Mesothelial cell of epicardium (in vitro differentiated cells): ENCODE data around the gene CNRIP1. TPM values are rescaled to one million over a fixed set of nuclear protein-coding genes. Genes with fewer than 3 reads are reported as not detected.

Source experiments
- DNase-seq, 2 experiments: peaks; one replicate each; pipeline ENCODE4 v3.0.0; 2021; ENCODE audit warnings: low spot score in 2 of 2; ENCODE audit not compliant: unreplicated experiment in 2 of 2
- H3K27ac Mint-ChIP-seq: 2 replicates; pipeline ENCODE4 v1.8.0; 2021; ENCODE audit warnings: mixed read lengths
- H3K27me3 Mint-ChIP-seq: 2 replicates; pipeline ENCODE4 v1.8.0; 2021; ENCODE audit warnings: low read depth, mixed read lengths
- H3K36me3 Mint-ChIP-seq: 2 replicates; pipeline ENCODE4 v1.8.0; 2021; ENCODE audit warnings: mixed read lengths
- H3K4me1 Mint-ChIP-seq: 2 replicates; pipeline ENCODE4 v1.8.0; 2021; ENCODE audit warnings: mixed read lengths
- H3K4me3 Mint-ChIP-seq: 2 replicates; pipeline ENCODE4 v1.8.0; 2021; ENCODE audit warnings: mild to moderate bottlenecking, moderate library complexity, mixed read lengths
- H3K9me3 Mint-ChIP-seq: 2 replicates; pipeline ENCODE4 v1.8.0; 2021; ENCODE audit warnings: mixed read lengths
- total RNA-seq: library from RNA; stranded (reverse); gene quantifications from 3 replicates; pipeline ENCODE4 v1.2.1, GENCODE V29; 2021
- TF ChIP-seq, protein P1 (sequence below): fragments of 200-600 bp; sonication (generic); IDR thresholded peaks from one replicate; pipeline ENCODE4 v1.5.0; 2021; ENCODE audit warnings: antibody characterized with exemption; ENCODE audit not compliant: unreplicated experiment

The CNRIP1 gene
- total RNA-seq, 1 donor from 2014 or later: 4.9 TPM

DNA sequence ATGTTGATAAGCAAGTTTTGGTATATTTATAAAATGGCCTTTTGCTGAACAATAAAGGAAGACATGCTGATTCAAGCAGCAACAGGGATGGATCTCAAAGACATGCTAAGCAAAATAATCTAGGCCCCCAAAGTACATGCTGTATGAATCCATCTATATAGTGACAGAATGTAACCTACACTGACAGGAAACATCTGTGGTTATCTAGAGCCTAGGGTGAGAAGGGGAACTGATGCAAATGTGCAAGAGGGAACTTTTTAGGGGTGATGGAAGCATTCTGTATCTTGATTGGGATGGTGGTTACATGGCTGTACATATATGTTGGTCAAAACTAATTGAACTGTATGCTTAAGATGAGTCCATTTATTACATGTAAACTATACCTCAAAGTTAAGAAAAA, 24.2 kb downstream of the CNRIP1 start:
- H3K27me3 Mint-ChIP-seq: no peaks in the 10 kb centered on the region
- no peaks in the 10 kb centered on the region for H3K9me3 Mint-ChIP-seq
- H3K4me3 Mint-ChIP-seq: no peak overlapping the region
- no peak for DNase-seq
- no peaks in the 10 kb centered on the region for H3K36me3 Mint-ChIP-seq
- no peak overlapping the region for H3K27ac Mint-ChIP-seq
- H3K4me1 Mint-ChIP-seq: peaks cover 2% of the 10 kb centered on the region
- TF ChIP-seq, protein P1, sequence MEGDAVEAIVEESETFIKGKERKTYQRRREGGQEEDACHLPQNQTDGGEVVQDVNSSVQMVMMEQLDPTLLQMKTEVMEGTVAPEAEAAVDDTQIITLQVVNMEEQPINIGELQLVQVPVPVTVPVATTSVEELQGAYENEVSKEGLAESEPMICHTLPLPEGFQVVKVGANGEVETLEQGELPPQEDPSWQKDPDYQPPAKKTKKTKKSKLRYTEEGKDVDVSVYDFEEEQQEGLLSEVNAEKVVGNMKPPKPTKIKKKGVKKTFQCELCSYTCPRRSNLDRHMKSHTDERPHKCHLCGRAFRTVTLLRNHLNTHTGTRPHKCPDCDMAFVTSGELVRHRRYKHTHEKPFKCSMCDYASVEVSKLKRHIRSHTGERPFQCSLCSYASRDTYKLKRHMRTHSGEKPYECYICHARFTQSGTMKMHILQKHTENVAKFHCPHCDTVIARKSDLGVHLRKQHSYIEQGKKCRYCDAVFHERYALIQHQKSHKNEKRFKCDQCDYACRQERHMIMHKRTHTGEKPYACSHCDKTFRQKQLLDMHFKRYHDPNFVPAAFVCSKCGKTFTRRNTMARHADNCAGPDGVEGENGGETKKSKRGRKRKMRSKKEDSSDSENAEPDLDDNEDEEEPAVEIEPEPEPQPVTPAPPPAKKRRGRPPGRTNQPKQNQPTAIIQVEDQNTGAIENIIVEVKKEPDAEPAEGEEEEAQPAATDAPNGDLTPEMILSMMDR: no peak

DNA sequence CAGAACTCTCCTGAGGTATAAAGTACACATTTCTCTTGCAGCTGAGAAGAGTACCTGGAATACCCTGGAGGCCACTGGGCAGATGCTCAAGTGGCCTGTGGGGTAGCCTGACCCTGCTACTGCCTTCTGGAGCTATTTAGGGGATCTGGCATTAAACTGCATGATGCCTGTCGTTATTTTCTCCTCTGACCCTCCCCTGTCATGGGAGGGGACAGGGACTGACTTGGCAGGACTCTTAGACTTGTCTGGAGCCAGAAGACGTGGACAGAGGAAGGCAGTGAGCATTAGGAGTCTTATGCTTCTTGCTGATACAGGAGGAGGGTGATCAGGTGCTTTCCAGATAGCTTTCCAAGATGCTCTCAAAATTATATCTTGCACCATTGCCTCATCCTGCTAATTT, 24.8 kb downstream of the CNRIP1 start:
- H3K36me3 Mint-ChIP-seq: no peaks in the 10 kb centered on the region
- no peak overlapping the region for H3K27ac Mint-ChIP-seq
- H3K27me3 Mint-ChIP-seq: no peaks in the 10 kb centered on the region
- H3K4me1 Mint-ChIP-seq: peaks cover 2% of the 10 kb centered on the region
- no peak overlapping the region for H3K4me3 Mint-ChIP-seq
- TF ChIP-seq, protein P1: no peak
- H3K9me3 Mint-ChIP-seq: no peaks in the 10 kb centered on the region
- no peak for DNase-seq

DNA sequence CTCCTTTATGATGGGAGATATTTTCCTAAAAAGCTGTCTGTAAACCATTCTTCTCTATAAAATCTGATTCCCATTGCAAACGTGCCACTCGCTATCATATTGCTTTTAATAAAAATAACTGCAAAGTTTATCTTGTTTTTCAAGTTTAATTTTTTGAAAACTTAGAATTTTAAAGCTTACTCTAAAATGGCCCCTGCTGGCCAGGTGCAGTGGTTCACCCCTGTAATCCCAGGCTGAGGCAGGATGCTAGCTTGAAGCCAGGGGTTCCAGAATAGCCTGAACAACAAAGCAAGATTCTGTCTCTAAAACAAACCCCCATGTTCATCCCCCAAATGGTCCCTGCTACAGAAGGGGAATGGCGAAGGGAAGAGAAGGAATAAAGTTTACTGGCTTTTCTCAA, 25.6 kb downstream of the CNRIP1 start:
- H3K27ac Mint-ChIP-seq: no peak overlapping the region
- no peaks in the 10 kb centered on the region for H3K27me3 Mint-ChIP-seq
- TF ChIP-seq, protein P1: no peak
- H3K9me3 Mint-ChIP-seq: no peaks in the 10 kb centered on the region
- peaks cover 2% of the 10 kb centered on the region for H3K4me1 Mint-ChIP-seq
- H3K36me3 Mint-ChIP-seq: no peaks in the 10 kb centered on the region
- H3K4me3 Mint-ChIP-seq: no peak overlapping the region
- no peak for DNase-seq

- Mint-ChIP-seq H3K4me3 (no peak overlapping the region), H3K27ac (no peak overlapping the region), H3K27me3 (no peaks in the 10 kb centered on the region), H3K9me3 (no peaks in the 10 kb centered on the region), H3K4me1 (peaks cover 2% of the 10 kb centered on the region), H3K36me3 (no peaks in the 10 kb centered on the region)
- TF ChIP-seq, protein P1: no peak
- no peak for DNase-seq
Measured at GRCh38 chr2:68293755-68294154, 26.0 kb downstream of the CNRIP1 start.

DNA sequence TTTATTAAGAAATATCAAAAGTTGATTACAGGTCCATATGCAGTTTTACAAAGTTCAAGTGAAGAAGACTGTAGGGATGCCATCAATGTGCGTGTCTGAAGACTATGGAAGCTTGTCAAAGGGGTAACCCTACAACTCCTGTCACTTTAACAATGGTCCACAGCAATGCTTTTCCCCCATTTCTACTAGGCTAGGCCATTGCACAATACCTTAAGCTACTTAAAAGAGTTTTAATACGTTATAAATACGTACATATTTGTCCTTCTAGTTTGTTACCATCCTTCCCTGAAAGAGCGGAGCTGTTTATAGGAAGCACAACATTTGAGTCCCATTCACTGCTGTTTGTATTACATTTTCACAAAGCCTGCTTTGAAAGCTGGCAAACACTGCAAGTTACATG, 26.7 kb downstream of the CNRIP1 start:
- H3K36me3 Mint-ChIP-seq: no peaks in the 10 kb centered on the region
- no peaks in the 10 kb centered on the region for H3K9me3 Mint-ChIP-seq
- TF ChIP-seq, protein P1: no peak
- H3K27me3 Mint-ChIP-seq: no peaks in the 10 kb centered on the region
- H3K4me3 Mint-ChIP-seq: no peak overlapping the region
- DNase-seq: no peak
- peaks cover 9% of the 10 kb centered on the region for H3K4me1 Mint-ChIP-seq
- no peak overlapping the region for H3K27ac Mint-ChIP-seq

- H3K4me1 Mint-ChIP-seq: peaks cover 17% of the 10 kb centered on the region
- H3K27me3 Mint-ChIP-seq: no peaks in the 10 kb centered on the region
- DNase-seq: no peak
- TF ChIP-seq, protein P1: peak; percentile 76
- no peak overlapping the region for H3K4me3 Mint-ChIP-seq
- H3K27ac Mint-ChIP-seq: no peak overlapping the region
- no peaks in the 10 kb centered on the region for H3K36me3 Mint-ChIP-seq
- H3K9me3 Mint-ChIP-seq: no peaks in the 10 kb centered on the region
Measured at GRCh38 chr2:68292108-68292710, 27.5 kb downstream of the CNRIP1 start.
